ENCODE measurements around the gene FAR2. TPM values are rescaled to one million over a fixed set of nuclear protein-coding genes. Genes with fewer than 3 reads are reported as not detected.
A peak's percentile ranks its signal among the peaks of the same experiment; 100 is the strongest.
"Not testable (repeated sequence)": the region's sequence is repeated elsewhere in the genome, so short reads cannot be mapped to it uniquely, and the experiment has no call there.

Gene FAR2
- total RNA-seq, 2 donors from 2014 or later, result 42.5 to 96.7 TPM

DNA sequence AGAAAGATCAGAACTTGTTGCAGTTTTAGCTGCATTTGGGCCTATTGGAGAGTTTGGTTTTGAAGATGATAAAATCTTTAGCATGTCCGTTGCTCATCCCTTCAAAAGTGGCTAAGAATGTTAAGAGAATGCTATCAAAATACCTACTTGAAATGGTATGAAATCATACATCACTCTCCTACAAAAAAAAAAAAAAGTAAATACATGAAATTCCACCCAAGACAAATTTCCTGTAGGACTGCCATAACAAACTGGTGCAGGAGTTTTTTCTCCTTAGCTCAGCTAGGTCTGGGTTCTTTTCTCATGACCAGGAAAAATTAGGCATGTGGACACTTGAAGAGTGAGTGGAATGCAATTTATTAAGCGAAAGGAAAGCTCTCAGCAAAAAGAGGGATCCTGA is 15.9 kb upstream of the FAR2 start:
- no peak overlapping the region for H3K4me3 Mint-ChIP-seq
- H3K36me3 ChIP-seq (ENCODE audit: control insufficient read depth, insufficient read depth, low read length), result no peaks in the 10 kb centered on the region
- H3K27ac Mint-ChIP-seq, result no peak overlapping the region
- H3K36me3 Mint-ChIP-seq (ENCODE audit: low read depth), result no peaks in the 10 kb centered on the region
- no peak overlapping the region for H3K4me3 ChIP-seq (ENCODE audit: low read length)
- H3K27ac ChIP-seq (ENCODE audit: low read depth, low read length), result no peak overlapping the region
- H3K4me1 Mint-ChIP-seq, result peaks cover 29% of the 10 kb centered on the region
- TF ChIP-seq, protein P1, sequence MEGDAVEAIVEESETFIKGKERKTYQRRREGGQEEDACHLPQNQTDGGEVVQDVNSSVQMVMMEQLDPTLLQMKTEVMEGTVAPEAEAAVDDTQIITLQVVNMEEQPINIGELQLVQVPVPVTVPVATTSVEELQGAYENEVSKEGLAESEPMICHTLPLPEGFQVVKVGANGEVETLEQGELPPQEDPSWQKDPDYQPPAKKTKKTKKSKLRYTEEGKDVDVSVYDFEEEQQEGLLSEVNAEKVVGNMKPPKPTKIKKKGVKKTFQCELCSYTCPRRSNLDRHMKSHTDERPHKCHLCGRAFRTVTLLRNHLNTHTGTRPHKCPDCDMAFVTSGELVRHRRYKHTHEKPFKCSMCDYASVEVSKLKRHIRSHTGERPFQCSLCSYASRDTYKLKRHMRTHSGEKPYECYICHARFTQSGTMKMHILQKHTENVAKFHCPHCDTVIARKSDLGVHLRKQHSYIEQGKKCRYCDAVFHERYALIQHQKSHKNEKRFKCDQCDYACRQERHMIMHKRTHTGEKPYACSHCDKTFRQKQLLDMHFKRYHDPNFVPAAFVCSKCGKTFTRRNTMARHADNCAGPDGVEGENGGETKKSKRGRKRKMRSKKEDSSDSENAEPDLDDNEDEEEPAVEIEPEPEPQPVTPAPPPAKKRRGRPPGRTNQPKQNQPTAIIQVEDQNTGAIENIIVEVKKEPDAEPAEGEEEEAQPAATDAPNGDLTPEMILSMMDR (conservative IDR thresholded peaks at IDR 0.05), result no peak
- no peaks in the 10 kb centered on the region for H3K27me3 ChIP-seq (ENCODE audit: control insufficient read depth, insufficient read depth, low read length, poor library complexity, severe bottlenecking)
- DNase-seq, result no peak
- no peak overlapping the region for H3K9ac ChIP-seq (ENCODE audit: extremely low read depth, low read length, poor library complexity, severe bottlenecking)
- H3K27me3 Mint-ChIP-seq (ENCODE audit: insufficient read depth), result no peaks in the 10 kb centered on the region
- peaks cover 7% of the 10 kb centered on the region for H3K9me3 Mint-ChIP-seq
- H3K9me3 ChIP-seq (ENCODE audit: control insufficient read depth, low read length), result peaks cover 5% of the 10 kb centered on the region
- no peaks in the 10 kb centered on the region for H3K4me1 ChIP-seq (ENCODE audit: control insufficient read depth, insufficient read depth, low read length)
- 89% methylated on average over 1 of the region's 2 CpGs; no CpG with 5 or more reads in 1 of the 2 experiments for WGBS, 2 experiments (ENCODE audit: insufficient coverage in 1 of 2, insufficient read length in 1 of 2)

DNA sequence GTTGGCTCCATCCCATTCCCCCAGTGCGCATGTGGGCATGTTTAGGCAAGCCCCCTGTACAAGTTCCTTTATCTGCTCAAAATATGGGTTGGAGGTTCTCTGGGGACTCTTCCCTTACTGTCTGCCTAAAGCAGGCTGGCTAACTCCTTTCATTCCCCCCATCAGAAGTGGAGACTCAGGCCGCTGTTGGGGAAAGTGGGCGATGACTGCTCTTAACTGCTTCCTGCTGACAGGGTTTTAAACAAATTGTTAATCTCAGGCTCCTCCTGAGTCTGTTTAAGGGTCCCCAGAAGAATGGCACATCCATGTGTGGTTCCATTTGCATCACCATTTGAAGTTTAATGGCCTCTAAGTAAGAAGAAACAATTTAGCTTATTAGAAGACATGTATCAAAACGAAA is 15.4 kb upstream of the FAR2 start:
- Histone ChIP-seq H3K27ac (ENCODE audit: low read depth, low read length) (no peak overlapping the region), H3K9ac (ENCODE audit: extremely low read depth, low read length, poor library complexity, severe bottlenecking) (no peak overlapping the region), H3K4me1 (ENCODE audit: control insufficient read depth, insufficient read depth, low read length) (no peaks in the 10 kb centered on the region), H3K36me3 (ENCODE audit: control insufficient read depth, insufficient read depth, low read length) (no peaks in the 10 kb centered on the region), H3K9me3 (ENCODE audit: control insufficient read depth, low read length) (peaks cover 5% of the 10 kb centered on the region), H3K4me3 (ENCODE audit: low read length) (no peak overlapping the region), H3K27me3 (ENCODE audit: control insufficient read depth, insufficient read depth, low read length, poor library complexity, severe bottlenecking) (no peaks in the 10 kb centered on the region)
- WGBS, 2 experiments (ENCODE audit: insufficient coverage in 1 of 2, insufficient read length in 1 of 2), result 82 to 83% methylated on average over 3 to 4 of the region's 4 CpGs
- H3K4me1 Mint-ChIP-seq, result peaks cover 34% of the 10 kb centered on the region
- peak overlapping the region; percentile 8 for H3K27ac Mint-ChIP-seq
- no peaks in the 10 kb centered on the region for H3K27me3 Mint-ChIP-seq (ENCODE audit: insufficient read depth)
- H3K9me3 Mint-ChIP-seq, result peaks cover 12% of the 10 kb centered on the region
- H3K36me3 Mint-ChIP-seq (ENCODE audit: low read depth), result peaks cover 1% of the 10 kb centered on the region
- TF ChIP-seq, protein P1 (conservative IDR thresholded peaks at IDR 0.05), result no peak
- no peak overlapping the region for H3K4me3 Mint-ChIP-seq
- DNase-seq, result peak; percentile 74

DNA sequence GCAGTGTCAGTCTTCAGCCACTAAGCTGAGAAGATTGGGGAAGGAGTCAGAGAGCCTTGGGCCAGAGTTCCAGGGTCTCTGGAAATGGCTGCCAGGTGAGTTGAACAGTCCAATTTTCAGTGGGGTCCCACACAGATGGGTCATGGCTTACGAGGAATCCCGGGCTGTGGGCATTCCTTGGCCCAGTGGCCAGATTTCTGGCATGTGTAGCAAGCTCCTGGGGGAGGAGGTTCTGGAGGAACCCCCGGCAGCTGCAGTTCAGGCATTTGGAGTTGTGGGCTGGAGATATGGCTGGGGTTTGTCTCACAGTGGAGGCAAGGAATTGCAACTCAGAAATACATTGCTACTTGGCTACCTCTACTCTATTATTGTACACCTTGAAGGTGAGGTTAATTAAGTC is 10.8 kb upstream of the FAR2 start:
- Mint-ChIP-seq H3K27ac (peak overlapping the region; percentile 20), H3K36me3 (ENCODE audit: low read depth) (peaks cover 24% of the 10 kb centered on the region)
- not testable (repeated sequence) for H3K4me3 ChIP-seq (ENCODE audit: low read length)

DNA sequence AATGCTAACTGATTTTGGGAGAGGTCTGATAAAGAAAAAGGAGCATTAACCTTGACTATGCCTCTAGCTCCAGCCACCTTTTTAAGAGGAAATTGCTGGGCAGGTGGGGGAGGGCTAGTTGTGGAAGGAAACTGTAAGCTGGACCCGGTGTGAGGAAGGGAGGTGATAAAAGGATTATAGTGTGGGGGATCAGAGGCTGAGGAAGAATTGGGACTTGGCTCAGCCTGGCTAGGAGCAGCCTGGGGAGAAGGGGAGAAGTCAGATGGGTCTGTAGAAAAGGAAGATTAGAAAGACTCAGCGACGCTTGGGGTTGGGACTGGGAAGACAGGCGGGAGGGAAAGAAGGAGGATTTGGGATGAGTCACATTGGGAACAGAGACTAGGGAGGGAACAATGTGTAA is 10.2 kb upstream of the FAR2 start:
- Mint-ChIP-seq H3K27ac (peak overlapping the region; percentile 59), H3K36me3 (ENCODE audit: low read depth) (peaks cover 24% of the 10 kb centered on the region), H3K4me1 (peaks cover 44% of the 10 kb centered on the region), H3K4me3 (peak overlapping the region; percentile 10), H3K9me3 (peaks cover 61% of the 10 kb centered on the region)
- H3K27me3 ChIP-seq (ENCODE audit: control insufficient read depth, insufficient read depth, low read length, poor library complexity, severe bottlenecking); H3K9ac ChIP-seq (ENCODE audit: extremely low read depth, low read length, poor library complexity, severe bottlenecking); H3K4me1 ChIP-seq (ENCODE audit: control insufficient read depth, insufficient read depth, low read length); H3K36me3 ChIP-seq (ENCODE audit: control insufficient read depth, insufficient read depth, low read length); H3K27me3 Mint-ChIP-seq (ENCODE audit: insufficient read depth); H3K27ac ChIP-seq (ENCODE audit: low read depth, low read length); H3K4me3 ChIP-seq (ENCODE audit: low read length): not testable (repeated sequence)
- WGBS, 2 experiments (ENCODE audit: insufficient coverage in 1 of 2, insufficient read length in 1 of 2), result 59 to 67% methylated on average over 2 to 4 of the region's 4 CpGs
- DNase-seq, result peak; percentile 59
- H3K9me3 ChIP-seq (ENCODE audit: control insufficient read depth, low read length), result peaks cover 29% of the 10 kb centered on the region

More for the DNA sequence above, 10.8 kb upstream of the FAR2 start:
- H3K9me3 ChIP-seq (ENCODE audit: control insufficient read depth, low read length), result peaks cover 31% of the 10 kb centered on the region
- 75 to 95% methylated on average over 2 to 3 of the region's 3 CpGs for WGBS, 2 experiments (ENCODE audit: insufficient coverage in 1 of 2, insufficient read length in 1 of 2)
- H3K27ac ChIP-seq (ENCODE audit: low read depth, low read length); DNase-seq; H3K4me3 Mint-ChIP-seq; H3K27me3 ChIP-seq (ENCODE audit: control insufficient read depth, insufficient read depth, low read length, poor library complexity, severe bottlenecking); H3K4me1 ChIP-seq (ENCODE audit: control insufficient read depth, insufficient read depth, low read length); H3K9ac ChIP-seq (ENCODE audit: extremely low read depth, low read length, poor library complexity, severe bottlenecking); H3K36me3 ChIP-seq (ENCODE audit: control insufficient read depth, insufficient read depth, low read length); H3K27me3 Mint-ChIP-seq (ENCODE audit: insufficient read depth): not testable (repeated sequence)
- H3K9me3 Mint-ChIP-seq, result peaks cover 56% of the 10 kb centered on the region
- H3K4me1 Mint-ChIP-seq, result peaks cover 48% of the 10 kb centered on the region
